GM10248 (cell line): ENCODE results near the gene FAM222A.

ENCODE experiments used
- CTCF ChIA-PET: fragments of 300-600 bp; sonication (Branson Sonifier 250); formaldehyde crosslinking; extraction: SDS; loops from one replicate; lab custom pipeline; 2021; ENCODE audit warnings: antibody characterized with exemption; lab: Yijun Ruan, JAX
- POLR2A ChIA-PET: fragments of 350-650 bp; sonication (Branson Sonifier 250); formaldehyde crosslinking; extraction: SDS; loops from one replicate; lab custom pipeline; 2020; ENCODE audit warnings: antibody characterized with exemption; lab: Yijun Ruan, JAX
- DNase-seq: peaks from one replicate; pipeline ENCODE4 v3.0.0; 2012; ENCODE audit errors: extremely low spot score
- TF ChIP-seq, protein P1 (sequence below): IDR thresholded peaks from 2 replicates; pipeline ENCODE4 v1.5.1; 2012; ENCODE audit warnings: mild to moderate bottlenecking, low read depth; ENCODE audit errors: extremely low read depth, missing control alignments, control extremely low read depth

The FAM222A gene

DNA sequence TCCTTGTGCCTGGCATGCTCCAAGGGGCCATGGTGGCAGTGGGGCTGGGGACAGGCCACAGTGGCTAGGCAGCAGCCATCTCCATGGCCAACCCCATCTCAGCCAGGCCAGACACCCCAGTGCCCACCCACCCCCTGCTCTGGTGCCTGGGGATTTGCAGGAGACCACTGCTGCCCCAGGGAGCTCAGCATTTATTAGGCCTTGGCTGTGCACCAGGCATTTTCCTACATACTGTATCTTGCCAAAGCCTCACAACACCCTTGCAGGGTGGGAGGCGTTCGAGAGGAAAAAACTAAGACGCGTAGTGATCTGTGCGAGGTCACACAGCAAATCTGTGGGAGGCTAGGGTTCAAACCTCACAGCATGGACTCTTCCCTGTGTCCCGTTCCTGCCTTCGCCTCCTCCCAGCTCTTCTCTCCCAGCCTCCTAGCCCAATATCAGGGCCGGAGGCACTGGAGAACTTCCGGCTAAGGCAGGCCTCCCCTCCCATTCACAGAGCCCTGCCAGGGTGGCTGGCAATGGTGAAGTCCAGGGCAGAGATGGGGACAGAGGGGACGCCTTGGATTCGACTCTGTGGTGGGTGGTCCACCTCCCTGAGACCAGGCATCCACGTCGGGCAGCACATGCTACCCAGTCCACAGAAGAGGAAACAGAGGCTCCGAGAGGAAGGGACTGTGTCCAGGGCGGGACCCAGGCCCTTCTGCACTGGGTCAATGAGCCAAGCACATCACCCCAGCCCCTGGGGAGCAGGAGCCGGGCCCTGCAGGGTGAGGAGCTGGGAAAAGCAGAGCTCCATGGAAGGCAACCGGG is 57.4 kb downstream of the FAM222A start:
- CTCF ChIA-PET = interaction anchor here (0.9 to 1.4 kb wide), 3 partner anchors 35 to 343 kb away, joined by 3 to 5 read pairs (median 3); no protein-coding TSS in a partner anchor
- TF ChIP-seq, protein P1, sequence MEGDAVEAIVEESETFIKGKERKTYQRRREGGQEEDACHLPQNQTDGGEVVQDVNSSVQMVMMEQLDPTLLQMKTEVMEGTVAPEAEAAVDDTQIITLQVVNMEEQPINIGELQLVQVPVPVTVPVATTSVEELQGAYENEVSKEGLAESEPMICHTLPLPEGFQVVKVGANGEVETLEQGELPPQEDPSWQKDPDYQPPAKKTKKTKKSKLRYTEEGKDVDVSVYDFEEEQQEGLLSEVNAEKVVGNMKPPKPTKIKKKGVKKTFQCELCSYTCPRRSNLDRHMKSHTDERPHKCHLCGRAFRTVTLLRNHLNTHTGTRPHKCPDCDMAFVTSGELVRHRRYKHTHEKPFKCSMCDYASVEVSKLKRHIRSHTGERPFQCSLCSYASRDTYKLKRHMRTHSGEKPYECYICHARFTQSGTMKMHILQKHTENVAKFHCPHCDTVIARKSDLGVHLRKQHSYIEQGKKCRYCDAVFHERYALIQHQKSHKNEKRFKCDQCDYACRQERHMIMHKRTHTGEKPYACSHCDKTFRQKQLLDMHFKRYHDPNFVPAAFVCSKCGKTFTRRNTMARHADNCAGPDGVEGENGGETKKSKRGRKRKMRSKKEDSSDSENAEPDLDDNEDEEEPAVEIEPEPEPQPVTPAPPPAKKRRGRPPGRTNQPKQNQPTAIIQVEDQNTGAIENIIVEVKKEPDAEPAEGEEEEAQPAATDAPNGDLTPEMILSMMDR = no peak
- POLR2A ChIA-PET = no interaction called here
- DNase-seq = no peak

DNA sequence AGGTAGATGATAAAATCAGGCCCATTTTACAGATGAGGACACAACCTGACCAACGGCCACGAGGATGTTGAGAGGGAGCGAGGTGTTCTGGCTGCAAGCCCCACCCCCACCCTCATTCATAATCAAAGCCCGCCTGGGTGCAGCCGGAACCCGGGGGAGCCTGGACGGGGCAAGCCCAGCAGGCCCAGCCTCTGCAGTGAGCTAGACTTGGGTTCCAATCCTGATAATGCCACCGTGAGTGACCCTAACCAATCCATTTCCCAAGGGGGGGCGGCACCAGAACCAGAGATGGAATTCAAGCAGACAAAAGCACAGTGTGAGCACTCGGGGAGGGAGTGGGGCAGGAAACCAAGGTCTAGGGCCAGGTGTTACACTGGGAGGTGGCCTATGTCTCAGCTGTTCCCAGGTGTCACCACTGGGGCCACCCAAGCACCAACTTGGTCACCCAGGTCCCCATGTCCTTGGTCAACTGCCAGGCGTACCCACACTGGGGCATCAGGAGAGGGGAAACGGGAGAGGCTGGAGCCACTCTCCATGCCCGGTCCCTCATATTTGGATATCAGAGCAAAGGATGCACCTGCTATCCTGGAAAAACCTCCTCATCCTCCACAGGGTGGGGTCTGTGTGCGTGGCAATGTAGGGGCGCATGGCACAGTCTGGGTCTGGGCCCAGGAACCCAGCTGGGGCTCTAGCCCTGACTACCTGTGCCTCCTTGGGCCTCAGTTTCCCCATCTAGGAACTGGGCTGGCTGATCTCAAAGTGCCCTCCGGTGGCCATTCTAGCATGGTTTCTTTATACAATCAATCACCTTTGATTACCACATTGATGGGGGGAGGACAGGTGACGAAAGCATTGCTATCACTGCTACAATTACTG is 58.4 kb downstream of the FAM222A start:
- no peak for DNase-seq
- CTCF ChIA-PET = interaction anchor here (1.0 to 6.2 kb wide), 5 partner anchors 174 to 344 kb away, joined by 3 to 38 read pairs (median 9); no protein-coding TSS in a partner anchor
- TF ChIP-seq, protein P1 = no peak
- POLR2A ChIA-PET = no interaction called here

DNA sequence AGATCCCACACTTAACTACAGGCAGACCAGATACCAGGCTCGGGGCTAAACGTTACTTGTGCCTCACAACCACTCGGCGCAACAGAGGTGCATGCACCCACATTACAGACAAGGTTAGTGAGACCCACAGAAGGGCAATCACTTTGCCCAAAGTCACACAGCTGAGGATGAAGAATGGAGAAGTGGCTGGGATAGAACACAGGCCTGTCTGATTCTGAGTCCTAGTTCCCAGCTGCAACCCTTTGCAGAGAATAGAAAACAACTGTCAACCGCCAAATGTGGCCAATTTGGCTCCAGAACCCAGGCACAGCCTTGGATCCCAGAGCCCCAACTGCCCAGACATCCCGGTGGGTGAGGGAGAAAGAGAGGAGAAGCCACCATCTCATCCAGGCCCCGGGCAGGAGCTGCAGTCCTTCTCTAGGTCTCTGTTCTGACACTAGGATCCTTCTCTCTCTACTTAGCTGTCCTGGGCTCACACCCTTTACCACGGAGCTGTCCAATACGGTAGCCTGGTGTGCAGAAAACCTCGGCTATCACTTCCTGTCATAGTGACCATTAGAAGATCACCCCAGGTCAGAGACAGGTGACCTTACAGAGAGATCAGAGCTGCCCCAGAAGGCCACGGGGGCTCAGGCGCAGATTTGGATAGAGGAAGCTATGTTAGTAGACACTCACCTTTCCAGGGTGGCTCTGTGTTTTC is 59.1 kb downstream of the FAM222A start:
- DNase-seq = no peak
- TF ChIP-seq, protein P1 = no peak
- POLR2A ChIA-PET = no interaction called here
- CTCF ChIA-PET = interaction anchor here (1.0 to 6.2 kb wide), 6 partner anchors 20 to 345 kb away, joined by 3 to 38 read pairs (median 9); no protein-coding TSS in a partner anchor

DNA sequence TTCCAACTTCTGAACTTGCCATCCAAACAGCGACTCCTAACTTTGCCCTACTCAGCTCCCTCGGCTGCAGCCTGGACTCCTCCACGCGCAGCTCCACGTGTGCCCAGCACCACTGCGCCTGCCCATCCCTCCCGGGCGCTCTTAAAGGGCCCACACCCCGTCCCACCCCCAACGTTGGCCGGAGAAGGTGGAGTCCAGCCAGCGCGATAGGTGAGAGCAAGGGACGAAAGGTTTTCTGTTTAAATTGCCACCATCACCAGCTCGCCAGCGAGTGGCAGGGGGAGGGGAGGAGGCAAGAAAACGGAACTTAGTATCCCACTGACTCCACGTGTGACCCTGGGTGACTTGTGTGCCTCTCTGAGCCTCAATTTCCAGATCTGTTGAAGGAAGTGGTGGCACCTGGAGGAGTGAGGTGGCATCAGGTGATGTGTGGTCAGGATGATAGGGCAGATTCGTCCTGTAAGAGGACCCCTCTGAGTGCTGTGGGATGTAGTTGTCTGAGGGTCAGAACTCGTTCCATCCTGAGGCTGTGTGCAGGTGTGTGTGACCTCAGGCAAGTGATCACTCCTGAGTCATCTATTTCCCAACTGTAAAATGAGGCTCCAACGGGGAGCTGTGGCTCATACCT is 59.9 kb downstream of the FAM222A start:
- DNase-seq = no peak
- POLR2A ChIA-PET = no interaction called here

DNA sequence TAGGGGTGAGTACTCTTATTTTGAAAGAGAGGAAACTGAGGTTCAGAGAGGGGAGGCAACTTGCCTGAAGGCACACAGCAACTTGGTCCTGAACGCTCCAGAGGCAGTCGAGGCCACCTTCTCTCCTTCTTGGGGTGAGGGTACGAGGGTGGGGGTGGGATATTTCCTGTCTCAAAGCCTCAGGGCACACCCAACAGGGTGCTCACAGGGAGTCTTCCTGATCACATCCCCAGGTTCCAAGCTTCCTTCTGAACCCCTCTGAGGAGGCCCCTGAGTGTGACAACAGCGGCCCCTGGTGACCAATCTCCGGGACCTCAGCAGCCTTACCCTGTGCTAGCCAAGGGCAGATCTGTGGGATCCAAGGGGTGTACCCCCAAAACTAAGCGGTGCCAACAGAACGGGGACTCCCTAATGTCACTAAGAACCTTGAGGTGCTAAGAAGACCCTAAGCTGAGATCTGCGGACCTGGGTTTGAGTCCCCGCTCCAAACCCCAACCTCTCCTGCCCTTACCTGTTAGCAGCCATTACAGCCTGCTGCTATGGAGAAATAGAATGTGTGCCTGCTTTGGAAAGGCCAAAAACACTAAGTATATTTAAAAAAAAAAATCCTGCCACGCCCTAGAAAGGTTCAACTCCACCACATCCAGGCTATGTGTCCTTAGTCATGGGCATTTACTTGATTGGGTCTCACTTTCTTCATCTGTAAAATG is 61.7 kb downstream of the FAM222A start:
- DNase-seq = peak; percentile 75
- ChIA-PET CTCF (interaction anchor here (0.6 to 6.2 kb wide), 24 partner anchors 9 to 512 kb away, joined by 3 to 38 read pairs (median 4); no protein-coding TSS in a partner anchor), POLR2A (no interaction called here)
- TF ChIP-seq, protein P1 = peak; percentile 86

More for the DNA sequence above, 59.9 kb downstream of the FAM222A start:
- CTCF ChIA-PET = interaction anchor here (1.0 to 6.2 kb wide), 8 partner anchors 9 to 345 kb away, joined by 3 to 38 read pairs (median 9); no protein-coding TSS in a partner anchor
- TF ChIP-seq, protein P1 = no peak
